Head of caudate nucleus (tissue), 42 donors: Measurements from ENCODE around the gene NGB.

Experiments
- DNase-seq, 42 donors: peaks; one replicate each; pipeline versions ENCODE4 v3.0.0 to v3.0.0-alpha.2; 2020 to 2021; ENCODE audit warnings: mixed read lengths in 7 of 42
- intact Hi-C: fragments of 100-400 bp; cut with DNase I; formaldehyde crosslinking; loops from one replicate; pipeline ENCODE4 v1.15.0; 2022

The NGB gene

DNA sequence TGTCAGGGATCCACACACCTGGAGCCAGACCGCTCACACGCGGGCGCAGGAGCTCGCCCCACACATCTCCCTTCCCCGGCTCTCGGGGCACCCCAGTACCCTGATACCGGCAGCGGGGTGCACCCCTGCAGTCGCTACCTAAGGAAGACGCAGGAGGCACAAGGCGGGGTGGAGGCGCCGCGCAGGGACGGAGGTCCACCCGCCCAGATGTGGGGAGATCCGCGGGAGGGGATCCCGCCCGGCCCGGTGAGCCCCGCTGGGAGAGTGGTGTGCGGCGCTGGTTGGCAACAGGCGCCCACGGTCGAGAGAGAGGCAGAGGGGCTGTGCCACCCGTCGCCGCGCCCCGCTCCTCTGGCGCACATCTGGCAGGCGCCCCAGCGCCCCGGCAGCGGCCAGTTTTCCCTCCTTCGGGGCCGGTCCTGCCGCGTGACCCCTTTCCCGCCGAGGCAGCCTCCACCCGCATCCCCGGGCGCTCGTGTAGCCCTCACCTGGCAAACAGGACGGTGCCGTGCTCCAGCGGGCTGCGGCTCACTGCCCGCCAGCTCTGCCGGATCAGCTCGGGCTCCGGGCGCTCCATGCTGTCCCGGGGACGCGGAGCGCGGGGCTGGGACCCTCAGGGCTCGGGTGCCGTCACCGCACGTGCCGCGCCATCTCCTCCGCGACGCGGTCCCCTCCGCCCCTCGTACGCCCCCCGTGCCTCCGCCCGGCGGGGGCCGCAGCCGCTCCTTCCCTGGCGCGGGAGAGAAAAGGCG lies 469 bp downstream of the NGB start:
- intact Hi-C loops: no loop called here

DNA sequence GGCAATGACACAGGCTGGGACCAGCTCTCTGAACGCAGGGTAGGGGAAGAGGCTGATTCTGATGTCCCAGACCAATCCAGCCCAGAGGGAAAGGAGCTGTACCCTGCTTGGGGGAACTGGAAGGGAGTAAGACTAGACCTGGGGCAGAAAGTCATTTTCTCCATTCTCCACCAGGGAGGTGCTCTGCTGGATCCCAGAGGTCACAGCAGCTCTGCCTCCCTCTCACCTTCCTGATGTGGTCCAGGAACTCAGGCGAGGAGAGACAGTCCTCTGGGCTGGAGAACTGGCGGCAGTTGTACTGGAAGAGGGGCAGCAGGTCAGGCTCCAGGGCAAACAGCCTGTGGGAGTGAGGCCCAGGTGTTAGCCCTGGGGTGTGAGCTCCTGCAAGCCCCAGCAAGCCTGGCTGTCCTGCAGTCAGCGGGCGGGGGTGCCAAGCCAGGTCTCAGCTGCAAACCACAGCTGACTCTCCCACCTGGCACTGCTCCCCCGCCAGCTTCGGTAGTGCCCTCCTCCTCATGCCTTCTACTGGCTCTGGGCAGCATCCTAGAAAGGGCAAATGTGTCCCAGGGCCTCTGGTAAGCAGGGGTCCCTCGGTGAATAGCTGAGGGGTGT lies 1.9 kb downstream of the NGB start:
- no peak for DNase-seq
- intact Hi-C loops: no loop called here

More for the DNA sequence above, 469 bp downstream of the NGB start:
- DNase-seq: no peak

DNA sequence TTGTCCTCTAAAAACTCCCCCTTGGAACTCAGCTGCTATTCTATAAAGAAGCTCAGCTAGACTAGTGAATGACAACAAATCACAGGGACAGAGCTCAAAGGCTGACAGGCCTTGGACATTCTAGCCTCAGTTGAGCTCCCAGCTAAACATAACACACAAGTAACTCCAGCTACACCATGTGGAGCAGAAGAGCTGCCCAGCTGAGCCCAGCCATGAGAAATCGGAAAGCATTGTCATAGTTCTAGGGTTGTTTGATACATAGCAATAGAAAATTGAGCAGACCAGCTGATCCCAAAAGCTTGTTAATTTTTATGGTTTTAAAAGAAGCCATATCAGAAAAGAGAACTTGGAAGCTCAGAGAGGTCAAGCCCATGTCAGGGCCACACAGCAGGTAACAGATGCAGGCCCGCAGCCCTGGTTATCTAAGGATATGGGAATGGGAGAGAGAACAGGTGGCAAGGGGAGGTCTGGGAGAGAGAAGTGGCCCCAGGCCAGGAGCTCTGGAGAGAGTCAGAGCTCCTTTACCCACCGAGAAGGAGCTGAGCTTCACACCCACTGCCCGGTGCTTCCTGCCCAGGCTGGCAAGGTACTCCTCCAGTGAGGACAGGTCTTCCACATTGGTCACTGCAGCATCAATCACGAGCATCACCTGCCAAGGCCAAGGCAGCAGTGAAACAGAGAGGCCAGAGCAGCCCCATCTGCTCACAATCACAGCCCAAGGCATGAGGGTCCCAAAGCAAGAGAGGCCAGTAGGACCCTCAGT lies 2.9 kb downstream of the NGB start:
- intact Hi-C loops: no loop called here
- DNase-seq: no peak

GRCh38 chr14:77266336-77266735 lies 4.7 kb downstream of the NGB start:
- no peak for DNase-seq
- intact Hi-C loops: no loop called here

- intact Hi-C loops: no loop called here
- DNase-seq: peak in 5 of 42 donors; percentile 12 to 47 (median 34)
These were observed 5.3 kb downstream of the NGB start for GRCh38 chr14:77265561-77266335.

DNA sequence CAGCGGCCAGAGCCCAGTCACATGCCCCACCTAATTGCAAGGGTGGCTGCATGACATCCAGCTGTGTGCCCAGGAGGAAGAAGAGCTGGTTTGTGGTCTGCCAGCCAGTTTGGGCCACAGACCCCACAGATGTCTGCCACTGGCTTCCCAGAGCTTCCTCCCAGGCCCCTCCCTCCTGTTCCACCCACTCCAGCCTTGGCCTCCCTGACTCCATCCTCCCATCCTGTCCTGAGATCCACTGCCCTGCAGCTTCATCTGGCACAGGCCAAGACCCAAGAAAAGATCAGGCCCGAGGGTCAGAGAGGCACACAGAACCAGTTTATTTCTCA lies 5.9 kb downstream of the NGB start:
- intact Hi-C loops: no loop called here
- DNase-seq: no peak

- DNase-seq: peak in 2 of 42 donors; percentile 13 to 18
- intact Hi-C loops: no loop called here
These were observed 6.4 kb downstream of the NGB start for GRCh38 chr14:77264466-77265186.

GRCh38 chr14:77260631-77261030 lies 10.4 kb downstream of the NGB start:
- intact Hi-C loops: no loop called here
- DNase-seq: peak in 20 of 42 donors; percentile 17 to 51 (median 30)

- no peak for DNase-seq
- intact Hi-C loops: no loop called here
These were observed 10.8 kb downstream of the NGB start for GRCh38 chr14:77260199-77260598.

DNA sequence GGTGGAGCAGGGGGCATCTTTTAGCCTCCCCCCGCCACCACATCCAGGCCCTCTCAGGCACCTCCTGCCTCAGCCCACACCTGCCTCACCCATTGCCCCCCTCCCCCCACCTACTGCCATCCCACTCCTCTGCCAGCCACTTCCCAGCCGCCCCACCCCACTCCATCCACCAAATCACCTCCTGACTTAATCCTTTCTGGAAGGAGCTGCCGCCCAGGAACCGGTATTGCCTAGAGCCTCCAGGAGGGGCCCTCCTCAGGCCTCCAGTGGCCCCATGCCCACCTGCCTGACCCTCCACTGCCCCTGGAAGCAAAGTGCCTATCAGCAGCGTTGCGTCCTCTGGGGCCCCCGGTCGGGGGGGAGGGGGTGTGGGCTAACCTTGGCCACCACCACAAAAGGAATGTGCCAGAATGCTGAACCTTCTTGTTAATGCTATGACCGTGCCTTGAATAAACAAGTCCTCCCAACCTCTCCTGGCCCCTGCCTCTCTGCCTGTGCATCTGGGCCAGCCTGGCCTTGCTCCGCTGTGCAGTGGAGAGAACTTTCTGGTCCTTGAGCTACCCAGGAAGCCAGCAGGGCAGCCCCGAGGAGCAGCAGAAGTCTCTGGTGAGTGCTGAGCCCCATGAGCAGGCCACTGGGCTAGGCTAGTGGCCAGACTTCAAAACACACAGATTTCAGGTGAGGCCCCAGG lies 11.8 kb downstream of the NGB start:
- intact Hi-C loops: no loop called here
- no peak for DNase-seq

DNA sequence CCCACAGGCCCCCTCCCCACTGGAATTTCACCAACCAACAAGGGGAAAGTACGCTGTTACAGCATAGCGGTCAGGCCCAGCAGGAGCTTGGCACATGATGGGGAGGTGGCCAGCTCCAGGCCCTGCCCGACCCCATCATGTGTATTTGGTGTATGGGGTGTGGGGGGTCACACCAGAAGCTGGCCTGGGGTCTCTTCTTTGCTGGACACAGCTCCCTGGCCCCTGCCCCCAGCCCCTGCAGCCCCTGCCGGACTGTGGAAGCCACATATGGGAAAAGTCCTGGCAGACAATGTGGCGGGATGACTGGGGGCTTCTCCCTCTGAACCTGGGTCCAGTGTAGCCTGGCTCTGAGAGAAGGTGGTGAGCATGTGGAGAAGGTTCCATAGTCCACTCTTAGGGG lies 12.4 kb downstream of the NGB start:
- intact Hi-C loops: no loop called here
- DNase-seq: no peak

DNA sequence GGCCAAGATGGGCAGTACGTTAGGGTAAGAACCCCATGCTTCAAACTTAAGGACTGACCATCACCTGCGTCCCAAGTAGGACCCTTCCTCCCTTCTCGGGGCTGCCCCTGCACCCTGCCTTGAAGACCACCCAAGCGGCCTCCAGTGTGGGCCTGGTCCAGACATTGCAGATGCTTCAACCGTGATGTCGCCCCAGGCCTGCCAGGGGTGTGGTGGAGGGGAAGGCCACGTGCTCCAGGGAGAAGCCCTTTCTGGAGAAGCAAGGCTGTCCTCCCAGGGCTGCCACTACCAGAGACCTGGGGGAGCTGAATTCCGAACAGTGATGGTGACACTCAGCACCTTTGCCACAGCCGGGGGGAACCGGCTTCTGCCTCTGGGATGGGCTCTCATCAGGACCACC lies 13.3 kb downstream of the NGB start:
- intact Hi-C loops: no loop called here
- no peak for DNase-seq

GRCh38 chr14:77256694-77257093 lies 14.3 kb downstream of the NGB start:
- no peak for DNase-seq
- intact Hi-C loops: no loop called here

- intact Hi-C loops: no loop called here
- peak in 2 of 42 donors; percentile 25 to 32 for DNase-seq
These were observed 17.4 kb downstream of the NGB start for GRCh38 chr14:77253333-77254190.

- no peak for DNase-seq
- intact Hi-C loops: no loop called here
These were observed 19.1 kb downstream of the NGB start for GRCh38 chr14:77251870-77252269.

GRCh38 chr14:77250927-77251326 lies 20.1 kb downstream of the NGB start:
- no peak for DNase-seq
- intact Hi-C loops: no loop called here

- DNase-seq: no peak
- intact Hi-C loops: no loop called here
These were observed 21.7 kb downstream of the NGB start for GRCh38 chr14:77249286-77249685.

GRCh38 chr14:77248666-77249065 lies 22.3 kb downstream of the NGB start:
- DNase-seq: no peak
- intact Hi-C loops: no loop called here
